ENCODE data around the gene ARHGEF5.

- TF ChIP-seq BACH2 (CRISPR knock-in tag; IDR thresholded peaks at IDR 0.05; ENCODE audit: borderline replicate concordance) (no peak), TOX (CRISPR knock-in tag; IDR thresholded peaks at IDR 0.05; ENCODE audit: borderline replicate concordance) (no peak), PATZ1 (CRISPR knock-in tag; IDR thresholded peaks at IDR 0.05; ENCODE audit: borderline replicate concordance) (no peak), CREB5 (CRISPR knock-in tag; IDR thresholded peaks at IDR 0.05; ENCODE audit: low read depth) (no peak), ESRRG (CRISPR knock-in tag; IDR thresholded peaks at IDR 0.05) (no peak), OSR1 (CRISPR knock-in tag; IDR thresholded peaks at IDR 0.05) (no peak)
Measured at GRCh38 chr7:144391014-144391413, 35.8 kb downstream of the ARHGEF5 start.

All from SK-N-SH treated with all-trans-retinoic acid at 6 μM for 48 hours (cell line).